Jurkat, Clone E6-1 (cell line): ENCODE data around the gene RASSF8.

ENCODE experiments used
- DNase-seq: peaks from one replicate; pipeline ENCODE4 v3.0.0-alpha.2; 2011; ENCODE audit warnings: low read depth, low spot score
- H3K4me3 ChIP-seq: 2 replicates; pipeline ENCODE4 v1.5.1; 2011; ENCODE audit warnings: mild to moderate bottlenecking, low read length, control low read depth, moderate library complexity

Gene RASSF8

GRCh38 chr12:26113853-26114719 is 155.6 kb downstream of the RASSF8 start:
- H3K4me3 ChIP-seq, result peak overlapping the region; percentile 49
- DNase-seq, result peak; percentile 59

GRCh38 chr12:26114720-26115401 is 156.4 kb downstream of the RASSF8 start:
- DNase-seq, result no peak
- peak overlapping the region; percentile 35 for H3K4me3 ChIP-seq

- DNase-seq, result no peak
- no peak overlapping the region for H3K4me3 ChIP-seq
Observed at GRCh38 chr12:26116829-26117715, 158.6 kb downstream of the RASSF8 start.

- no peak overlapping the region for H3K4me3 ChIP-seq
- DNase-seq, result no peak
Observed at GRCh38 chr12:26118308-26118707, 159.8 kb downstream of the RASSF8 start.

GRCh38 chr12:26119391-26119989 is 161.0 kb downstream of the RASSF8 start:
- no peak for DNase-seq
- H3K4me3 ChIP-seq, result no peak overlapping the region

GRCh38 chr12:26120561-26121274 is 162.2 kb downstream of the RASSF8 start:
- DNase-seq, result no peak
- H3K4me3 ChIP-seq, result no peak overlapping the region

GRCh38 chr12:26121323-26122060 is 163.0 kb downstream of the RASSF8 start:
- no peak overlapping the region for H3K4me3 ChIP-seq
- no peak for DNase-seq

GRCh38 chr12:26122061-26122680 is 163.7 kb downstream of the RASSF8 start:
- DNase-seq, result no peak
- peak overlapping the region; percentile 25 for H3K4me3 ChIP-seq

- no peak for DNase-seq
- H3K4me3 ChIP-seq, result peak overlapping the region; percentile 22
Observed at GRCh38 chr12:26122681-26123481, 164.4 kb downstream of the RASSF8 start.

- no peak overlapping the region for H3K4me3 ChIP-seq
- no peak for DNase-seq
Observed at GRCh38 chr12:26123482-26123980, 165.0 kb downstream of the RASSF8 start.

- H3K4me3 ChIP-seq, result peak within 1 kb of the TSS; percentile 53
- DNase-seq, result no peak
Observed at GRCh38 chr12:26124446-26125399, 166.2 kb downstream of the RASSF8 start, which contains the start of gene BHLHE41. Gene BHLHE41, minus strand, starts transcription at chr12:26125037. Its CDS starts 258 bp downstream, at chr12:26124779.

GRCh38 chr12:26125400-26126339 is 167.2 kb downstream of the RASSF8 start:
- peak overlapping the region; percentile 53 for H3K4me3 ChIP-seq
- DNase-seq, result no peak

GRCh38 chr12:26126340-26127284 is 168.1 kb downstream of the RASSF8 start:
- DNase-seq, result no peak
- peak overlapping the region; percentile 53 for H3K4me3 ChIP-seq
